Activated T-cell treated with anti-CD3 and anti-CD28 coated beads, Interleukin-2, amount 50 U/mL, for 4 hours (primary cell): ENCODE data around the gene NACC2. TPM values are rescaled to one million over a fixed set of nuclear protein-coding genes. Genes with fewer than 3 reads are reported as not detected.

ENCODE experiments used
- ATAC-seq, 2 donors: fragments of 200-7000 bp; cut with Tn5 transposase; one replicate each; pipeline ENCODE4 v1.10.0; 2021
- DNase-seq: peaks from one replicate; pipeline ENCODE4 v3.0.0-alpha.2; 2020
- H3K27me3 Mint-ChIP-seq: one replicate; pipeline ENCODE4 v1.8.0; 2021; ENCODE audit warnings: low read depth, mixed read lengths
- H3K36me3 Mint-ChIP-seq: one replicate; pipeline ENCODE4 v1.8.0; 2022; ENCODE audit warnings: mixed read lengths; ENCODE audit not compliant: insufficient read depth
- H3K4me1 Mint-ChIP-seq: one replicate; pipeline ENCODE4 v1.8.0; 2021; ENCODE audit warnings: low read depth, mixed read lengths
- H3K4me3 Mint-ChIP-seq: one replicate; pipeline ENCODE4 v1.8.0; 2021; ENCODE audit warnings: mild to moderate bottlenecking, moderate library complexity, mixed read lengths
- H3K9me3 Mint-ChIP-seq: one replicate; pipeline ENCODE4 v1.8.0; 2021; ENCODE audit warnings: mixed read lengths
- total RNA-seq, 3 donors: library from RNA; stranded (reverse); gene quantifications; one replicate each; pipeline ENCODE4 v1.2.1, GENCODE V29; 2021

Gene NACC2
- total RNA-seq, 3 donors from 2014 or later, result 5.9 to 6.2 (median 6.0) TPM

DNA sequence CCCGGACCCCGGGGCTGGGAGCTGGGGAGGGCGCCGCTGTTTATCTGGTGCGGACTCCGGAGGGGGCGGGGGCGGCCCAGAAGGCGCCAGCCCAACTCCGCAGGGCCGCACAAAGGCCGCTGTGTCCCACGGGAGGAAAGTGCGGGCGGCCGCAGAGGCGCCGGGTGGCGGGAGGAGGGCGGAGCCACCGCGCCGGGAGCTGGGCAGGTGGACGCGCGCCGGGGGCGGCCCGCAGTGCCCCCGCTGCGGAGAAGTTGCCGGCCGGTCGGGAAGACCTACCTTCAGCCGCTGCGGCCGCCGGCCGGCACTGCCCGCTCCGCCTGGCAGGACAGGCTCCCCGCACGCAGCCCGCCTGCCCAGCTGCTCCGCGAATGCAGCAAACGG lies 43.6 kb downstream of the NACC2 start:
- Mint-ChIP-seq H3K9me3 (no peaks in the 10 kb centered on the region), H3K4me1 (peaks cover 19% of the 10 kb centered on the region), H3K36me3 (no peaks in the 10 kb centered on the region), H3K27me3 (peaks cover 11% of the 10 kb centered on the region), H3K4me3 (no peak overlapping the region)
- no peak for DNase-seq
- peak; percentile 35 to 48 for ATAC-seq

DNA sequence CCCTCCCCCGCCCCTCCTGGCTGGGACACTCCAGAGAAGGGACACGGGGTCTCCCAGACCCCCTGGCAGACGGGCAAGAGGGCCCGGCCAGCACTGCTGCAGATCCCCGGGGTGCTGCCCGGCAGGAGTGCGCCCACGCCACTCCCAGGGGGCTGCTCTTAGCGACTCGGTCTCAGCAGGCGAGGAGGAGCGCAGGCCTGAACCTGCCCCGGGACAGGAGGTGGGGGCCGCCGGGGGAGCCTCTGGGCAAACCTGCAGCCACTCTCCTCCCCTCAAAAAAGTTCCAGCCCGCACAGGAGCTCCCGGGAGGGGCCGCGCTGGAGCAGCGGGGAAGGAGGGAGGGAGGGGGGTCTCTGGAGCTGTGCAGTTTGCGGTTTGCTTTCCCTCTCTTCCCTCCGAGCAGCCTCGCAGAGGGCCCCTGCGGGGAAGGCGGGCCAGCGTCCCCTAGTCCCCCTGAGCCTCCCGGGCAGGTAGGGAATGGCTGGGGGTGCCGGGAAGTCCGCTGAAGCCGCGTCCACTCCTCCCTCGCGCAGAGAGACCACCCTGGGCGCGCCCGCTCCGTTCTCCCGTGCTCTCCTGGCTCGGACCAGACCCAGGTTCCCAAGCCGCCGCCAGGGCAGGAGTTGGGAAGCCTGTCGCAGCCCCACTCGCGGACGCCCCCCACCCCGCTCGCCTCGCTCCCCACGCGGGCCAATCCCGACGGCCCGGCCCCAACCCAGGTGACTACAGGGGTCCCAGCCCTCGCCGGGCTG lies 44.2 kb downstream of the NACC2 start:
- H3K36me3 Mint-ChIP-seq, result no peaks in the 10 kb centered on the region
- H3K4me3 Mint-ChIP-seq, result no peak overlapping the region
- H3K27me3 Mint-ChIP-seq, result peaks cover 11% of the 10 kb centered on the region
- ATAC-seq, result no peak
- DNase-seq, result no peak
- H3K9me3 Mint-ChIP-seq, result no peaks in the 10 kb centered on the region
- peaks cover 19% of the 10 kb centered on the region for H3K4me1 Mint-ChIP-seq

DNA sequence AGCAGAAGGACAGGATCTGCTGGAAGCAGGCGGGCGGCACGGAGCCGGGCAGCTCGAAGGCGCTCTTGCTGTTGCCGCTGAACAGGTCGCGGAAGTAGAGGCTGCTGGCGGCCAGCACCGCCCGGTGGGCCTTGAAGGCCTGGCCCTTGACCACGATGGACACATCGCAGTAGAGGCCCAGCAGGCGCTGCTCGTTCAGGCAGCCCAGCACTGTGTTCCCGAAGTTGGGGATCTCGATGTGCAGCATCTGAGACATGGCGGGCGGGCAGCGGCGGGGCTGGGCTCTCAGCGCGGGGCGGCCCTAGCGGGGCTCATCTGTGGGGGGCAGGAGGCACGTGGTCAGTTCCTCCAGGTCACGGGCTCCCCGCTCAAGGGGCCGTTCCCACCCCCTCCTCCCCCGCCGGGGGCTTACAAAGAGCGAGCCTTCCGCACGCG lies 44.8 kb downstream of the NACC2 start:
- H3K36me3 Mint-ChIP-seq, result no peaks in the 10 kb centered on the region
- ATAC-seq (no peak), DNase-seq (no peak)
- H3K27me3 Mint-ChIP-seq, result peaks cover 11% of the 10 kb centered on the region
- no peak overlapping the region for H3K4me3 Mint-ChIP-seq
- H3K9me3 Mint-ChIP-seq, result no peaks in the 10 kb centered on the region
- peaks cover 13% of the 10 kb centered on the region for H3K4me1 Mint-ChIP-seq

DNA sequence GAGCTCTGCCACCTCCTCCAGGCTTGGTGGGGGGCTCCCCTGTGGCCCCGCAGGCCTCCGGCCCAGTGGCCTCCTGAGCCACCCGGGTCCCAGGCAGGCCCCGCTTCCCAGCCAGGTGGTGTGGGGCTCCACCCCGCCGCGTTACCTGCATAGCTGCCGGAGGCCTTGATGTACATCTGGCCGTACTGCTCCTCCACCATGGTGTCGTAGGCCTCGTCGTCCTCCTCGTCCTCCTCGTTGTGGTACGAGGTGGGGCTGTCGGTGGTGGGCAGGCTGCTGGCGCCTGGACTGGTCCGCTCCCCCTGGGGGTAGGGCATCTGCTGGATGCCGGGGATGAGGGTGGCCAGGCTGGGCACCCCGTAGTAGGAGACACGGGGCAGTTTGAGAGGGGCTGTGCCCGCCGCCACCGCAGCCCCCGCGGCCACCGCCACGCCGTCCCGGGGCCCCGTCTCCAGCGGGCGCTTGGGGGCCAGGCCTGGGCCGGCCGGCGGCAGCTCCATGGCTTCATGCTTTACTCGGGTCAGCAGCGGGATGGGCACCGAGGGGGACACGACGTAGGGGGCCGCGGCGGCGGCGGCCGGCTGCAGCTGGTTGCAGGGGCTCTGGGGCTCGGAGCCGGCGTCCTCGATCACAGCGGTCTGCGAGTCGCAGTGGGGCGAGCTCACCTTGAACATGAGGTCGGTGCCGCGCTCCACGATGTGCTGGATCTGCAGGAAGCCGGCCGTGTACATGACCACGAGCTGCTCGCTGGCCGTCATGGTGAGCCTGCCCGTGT lies 45.4 kb downstream of the NACC2 start:
- Mint-ChIP-seq H3K4me3 (no peak overlapping the region), H3K27me3 (peaks cover 9% of the 10 kb centered on the region), H3K4me1 (peaks cover 9% of the 10 kb centered on the region), H3K36me3 (no peaks in the 10 kb centered on the region), H3K9me3 (no peaks in the 10 kb centered on the region)
- DNase-seq, result no peak
- ATAC-seq, result no peak

DNA sequence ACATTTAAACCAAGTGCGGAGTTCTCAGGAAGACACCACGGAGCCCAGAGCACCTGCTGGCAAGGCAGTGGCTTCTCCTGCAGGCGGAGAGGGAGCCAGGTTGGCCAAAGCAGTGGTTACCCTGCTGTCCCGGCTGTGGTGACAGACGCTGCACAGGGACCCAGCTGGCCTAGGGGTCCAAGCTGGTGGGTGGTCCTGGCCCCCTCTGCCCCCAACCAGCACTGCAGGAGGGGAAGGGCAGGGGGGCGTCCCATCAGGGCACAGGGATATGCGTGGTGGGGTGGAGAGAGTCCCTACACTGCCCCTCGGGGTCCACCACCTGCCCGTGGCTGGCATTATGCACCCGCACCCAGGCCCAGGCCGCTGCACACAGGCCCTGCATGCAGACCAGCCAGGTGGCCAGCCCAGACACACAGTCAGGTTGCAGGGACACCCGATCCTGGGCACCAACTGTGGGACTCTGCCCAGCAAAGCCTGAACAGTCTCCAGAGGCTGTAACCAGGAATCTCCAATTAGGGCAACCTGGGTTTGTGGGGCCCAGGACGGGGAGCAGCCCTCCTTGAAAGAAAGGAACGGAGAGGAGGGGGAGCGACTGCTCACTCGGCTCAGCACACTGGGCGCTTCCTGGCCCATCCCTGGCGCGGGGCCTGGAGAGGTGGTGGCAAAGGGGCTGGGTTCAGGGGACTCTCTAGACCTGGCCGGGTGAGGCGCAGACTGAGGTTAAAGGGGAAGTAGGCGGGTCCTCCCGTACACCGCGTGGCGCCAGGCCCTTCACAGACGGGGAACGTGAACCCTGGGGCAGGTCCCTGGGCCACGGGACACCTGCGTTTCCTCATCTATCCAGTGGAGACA lies 46.3 kb downstream of the NACC2 start:
- no peaks in the 10 kb centered on the region for H3K36me3 Mint-ChIP-seq
- no peak for ATAC-seq
- H3K27me3 Mint-ChIP-seq, result peaks cover 8% of the 10 kb centered on the region
- no peak for DNase-seq
- peaks cover 7% of the 10 kb centered on the region for H3K4me1 Mint-ChIP-seq
- H3K9me3 Mint-ChIP-seq, result no peaks in the 10 kb centered on the region
- H3K4me3 Mint-ChIP-seq, result no peak overlapping the region

DNA sequence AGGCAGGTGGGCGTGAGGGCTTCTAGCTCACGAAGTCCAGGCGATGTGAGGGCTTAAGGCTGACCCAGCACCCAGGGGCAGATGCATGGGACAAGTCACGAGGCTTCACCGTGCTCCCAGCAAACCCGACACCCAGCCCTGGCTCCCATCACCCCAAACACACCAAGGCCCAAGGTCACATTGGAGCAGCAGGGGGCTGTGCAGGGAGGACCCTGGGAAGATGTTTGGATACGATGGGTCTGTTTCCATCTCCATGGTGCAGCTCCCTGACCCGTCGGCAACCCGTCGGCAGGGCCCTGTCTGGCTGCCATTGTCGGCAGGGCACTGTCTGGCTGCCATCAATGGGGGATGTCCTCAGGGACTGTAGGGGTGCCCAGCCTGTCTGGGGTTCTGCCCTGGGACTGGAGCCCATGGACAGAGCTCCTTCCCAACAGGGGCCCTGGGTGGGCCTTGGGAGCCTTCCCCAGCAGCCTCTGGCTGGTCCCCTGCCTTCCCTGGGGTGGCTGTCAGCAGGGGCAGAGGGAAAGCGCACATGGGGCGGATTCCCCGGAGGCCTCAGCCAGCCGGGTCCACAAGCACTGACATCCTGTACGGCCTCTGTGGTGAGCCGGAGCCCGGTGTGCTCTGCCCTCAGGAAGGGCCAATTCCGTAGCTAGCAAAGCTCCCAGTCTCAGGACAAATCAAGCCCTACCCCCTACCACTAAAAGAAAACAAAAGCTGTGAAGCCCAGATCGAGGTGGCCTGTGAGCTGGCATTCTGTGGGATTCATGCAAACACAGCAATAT lies 47.1 kb downstream of the NACC2 start:
- Mint-ChIP-seq H3K27me3 (peaks cover 4% of the 10 kb centered on the region), H3K36me3 (no peaks in the 10 kb centered on the region), H3K9me3 (no peaks in the 10 kb centered on the region), H3K4me1 (peaks cover 10% of the 10 kb centered on the region), H3K4me3 (no peak overlapping the region)
- DNase-seq (no peak), ATAC-seq (no peak)

DNA sequence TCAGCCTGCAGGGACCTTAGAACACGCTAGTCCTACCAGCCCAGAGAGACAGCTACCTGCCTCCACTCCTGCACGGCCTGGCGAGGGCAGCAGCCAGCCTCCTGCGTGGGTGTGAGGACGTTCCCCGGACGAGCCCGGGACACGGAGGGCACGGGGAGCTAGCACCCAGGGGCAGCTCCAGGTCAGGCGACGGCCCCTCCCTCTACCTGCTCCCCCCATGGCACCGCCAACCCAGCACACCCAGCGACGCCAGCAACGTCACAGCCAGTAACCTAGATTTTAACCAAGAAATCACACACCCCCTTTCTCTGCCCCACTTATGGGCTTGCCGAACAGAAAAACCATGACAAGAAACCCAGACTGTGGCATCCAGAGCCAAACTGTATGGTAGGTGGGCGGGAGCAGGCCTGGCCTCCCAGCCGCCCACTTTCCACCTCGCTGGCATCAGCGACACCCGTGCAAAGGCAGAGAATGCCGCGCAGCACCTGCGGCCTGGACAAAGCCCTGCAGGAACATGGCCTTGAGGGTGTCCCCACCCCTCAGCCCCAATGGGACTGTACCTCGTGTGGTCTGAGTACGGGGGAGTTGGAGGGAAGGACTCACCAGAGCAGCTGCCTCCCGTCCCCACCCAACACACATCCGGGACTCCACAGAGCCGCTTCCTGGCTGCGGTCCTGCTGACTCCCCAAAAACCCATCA lies 47.9 kb downstream of the NACC2 start:
- Mint-ChIP-seq H3K4me3 (no peak overlapping the region), H3K4me1 (peaks cover 6% of the 10 kb centered on the region), H3K27me3 (peaks cover 4% of the 10 kb centered on the region), H3K9me3 (no peaks in the 10 kb centered on the region), H3K36me3 (no peaks in the 10 kb centered on the region)
- DNase-seq (no peak), ATAC-seq (no peak)

DNA sequence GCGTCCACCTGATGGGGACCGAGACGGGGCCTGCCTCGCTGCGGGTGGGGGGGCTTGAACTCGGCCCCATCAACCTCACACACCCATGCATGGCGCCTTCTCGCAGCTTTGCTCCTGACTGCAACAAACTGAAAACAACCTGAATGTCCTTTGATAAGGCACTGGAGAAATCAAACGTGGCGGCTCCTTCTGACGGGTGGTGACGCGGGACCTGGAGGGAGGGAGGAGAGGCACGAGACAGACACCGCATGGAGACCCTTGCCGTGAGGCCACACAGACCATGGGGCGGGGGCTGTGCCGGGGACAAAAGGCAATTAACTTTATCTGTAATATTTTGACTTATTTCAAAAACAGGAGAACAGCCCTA lies 48.6 kb downstream of the NACC2 start:
- Mint-ChIP-seq H3K27me3 (no peaks in the 10 kb centered on the region), H3K4me3 (no peak overlapping the region), H3K4me1 (peaks cover 3% of the 10 kb centered on the region), H3K36me3 (no peaks in the 10 kb centered on the region), H3K9me3 (no peaks in the 10 kb centered on the region)
- no peak for ATAC-seq
- DNase-seq, result no peak

DNA sequence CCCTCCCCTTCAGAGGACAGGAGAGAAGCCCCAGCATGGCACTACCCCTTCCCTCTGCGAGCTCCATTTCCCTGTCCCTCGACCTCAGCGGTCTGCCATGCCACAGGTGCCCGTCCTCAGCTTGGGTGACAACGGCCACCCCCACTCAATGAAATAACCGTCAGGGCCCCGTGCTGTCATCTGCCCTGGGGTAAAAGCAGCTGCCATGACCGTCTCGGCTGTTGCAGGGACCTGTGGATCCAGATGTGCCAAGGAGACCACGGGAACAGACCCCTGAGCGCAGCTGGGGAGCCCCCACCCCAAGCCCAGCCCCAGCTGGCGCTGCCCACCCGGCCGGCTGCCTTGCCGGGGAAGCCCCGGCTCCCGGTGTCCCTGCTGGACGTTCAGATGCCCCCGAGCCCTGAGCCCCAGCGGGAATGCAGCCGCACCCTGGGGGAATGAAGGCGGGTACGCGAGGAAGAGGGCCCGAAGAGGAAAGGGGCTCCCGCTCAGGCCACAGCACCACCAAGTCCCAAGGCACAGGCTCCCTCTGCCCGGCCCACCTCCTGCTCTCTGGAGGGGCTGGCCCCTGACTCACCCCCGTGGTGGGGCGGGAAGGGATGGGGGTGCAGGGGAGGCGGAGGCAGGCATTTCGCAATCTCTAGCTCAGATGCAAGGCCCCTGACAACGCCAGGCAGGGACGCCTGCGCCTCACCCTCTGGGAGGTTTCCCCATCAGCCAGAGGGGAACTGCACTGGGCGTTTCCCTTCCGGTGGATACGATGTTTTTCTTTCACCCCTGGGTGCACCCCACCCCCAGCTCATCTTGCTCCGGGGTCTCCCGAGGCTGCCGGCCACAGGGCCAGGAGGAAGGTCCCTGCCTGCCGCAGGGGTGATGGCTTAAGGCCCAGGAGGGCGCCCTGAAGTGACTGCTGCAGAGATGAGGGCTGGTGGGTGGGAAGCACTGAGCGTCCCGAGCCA lies 49.2 kb downstream of the NACC2 start:
- H3K27me3 Mint-ChIP-seq, result no peaks in the 10 kb centered on the region
- ATAC-seq (no peak), DNase-seq (no peak)
- H3K9me3 Mint-ChIP-seq, result no peaks in the 10 kb centered on the region
- peaks cover 3% of the 10 kb centered on the region for H3K4me1 Mint-ChIP-seq
- no peak overlapping the region for H3K4me3 Mint-ChIP-seq
- peaks cover under 1% of the 10 kb centered on the region for H3K36me3 Mint-ChIP-seq

DNA sequence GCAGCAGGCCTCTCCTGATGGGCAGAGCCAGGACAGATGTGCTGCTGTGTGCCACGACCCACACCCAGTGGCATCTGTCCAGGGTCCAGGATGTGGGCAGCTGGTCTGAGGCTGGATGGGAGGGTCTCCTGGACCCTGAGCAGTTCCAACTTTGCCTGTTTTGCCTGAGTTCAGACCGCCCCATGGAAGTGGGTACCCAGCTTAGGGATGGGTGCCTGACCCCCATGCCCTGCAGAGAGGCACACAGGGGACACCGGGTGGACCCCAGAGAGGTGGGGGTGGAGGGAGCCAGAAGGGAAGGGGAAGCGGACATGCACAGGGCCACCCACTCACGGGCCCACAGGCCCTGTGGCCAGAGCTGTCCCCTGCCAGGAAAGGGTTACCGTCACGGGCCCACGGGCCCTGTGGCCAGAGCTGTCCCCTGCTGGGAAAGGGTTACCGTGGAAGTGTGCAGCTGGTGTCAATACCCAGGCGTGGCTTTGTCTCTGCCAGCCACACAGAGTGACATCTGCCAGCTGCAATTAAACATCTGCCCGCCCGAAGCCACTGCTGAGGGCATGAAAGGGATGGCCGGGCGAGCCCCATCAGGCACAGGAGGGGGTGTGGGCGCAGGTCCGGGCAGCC lies 50.0 kb downstream of the NACC2 start:
- Mint-ChIP-seq H3K36me3 (peaks cover 2% of the 10 kb centered on the region), H3K4me1 (peaks cover 3% of the 10 kb centered on the region), H3K27me3 (no peaks in the 10 kb centered on the region), H3K4me3 (no peak overlapping the region), H3K9me3 (no peaks in the 10 kb centered on the region)
- ATAC-seq (no peak), DNase-seq (no peak)

DNA sequence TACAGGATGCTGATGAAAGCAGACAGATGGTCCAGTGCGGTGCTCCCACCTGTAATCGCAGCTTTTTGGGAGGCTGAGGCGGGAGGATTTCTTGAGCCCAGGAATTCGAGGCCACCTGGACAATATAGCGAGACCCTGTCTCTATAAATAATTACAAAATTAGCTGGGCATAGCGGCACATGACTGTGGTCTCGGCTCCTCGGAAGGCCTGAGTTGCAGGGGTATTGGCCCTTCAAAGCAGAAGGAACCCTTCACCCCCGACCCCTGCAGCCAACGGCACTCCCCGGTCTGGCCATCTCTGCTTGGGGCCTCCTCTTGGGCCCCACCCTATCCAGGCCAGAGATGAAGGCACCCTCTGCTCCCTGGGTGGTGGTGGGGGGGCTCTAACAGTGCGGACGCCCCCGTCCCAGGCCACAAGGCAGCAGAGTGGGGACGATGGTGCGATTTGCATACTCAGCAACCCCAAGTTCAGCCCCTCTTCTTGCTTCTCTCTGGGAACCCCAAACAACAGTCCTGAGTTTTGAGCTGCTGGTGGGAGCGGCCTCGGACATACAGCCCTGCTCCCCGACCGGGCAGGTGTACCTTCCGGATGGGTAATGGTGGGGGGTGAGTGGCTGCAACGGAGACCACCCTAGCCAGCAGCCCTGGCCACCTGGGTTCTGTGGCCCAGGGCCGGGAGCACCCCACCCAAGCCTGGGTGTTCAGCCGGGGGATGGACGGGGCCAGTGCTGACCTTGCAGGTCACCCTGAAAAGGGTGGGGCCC lies 50.7 kb downstream of the NACC2 start:
- peaks cover 5% of the 10 kb centered on the region for H3K9me3 Mint-ChIP-seq
- DNase-seq (no peak), ATAC-seq (no peak)
- H3K4me1 Mint-ChIP-seq, result peaks cover 3% of the 10 kb centered on the region
- H3K36me3 Mint-ChIP-seq, result peaks cover 7% of the 10 kb centered on the region
- H3K27me3 Mint-ChIP-seq, result no peaks in the 10 kb centered on the region
- H3K4me3 Mint-ChIP-seq, result no peak overlapping the region
